ENCODE measurements around the gene FREM2.

FREM2 gene

DNA sequence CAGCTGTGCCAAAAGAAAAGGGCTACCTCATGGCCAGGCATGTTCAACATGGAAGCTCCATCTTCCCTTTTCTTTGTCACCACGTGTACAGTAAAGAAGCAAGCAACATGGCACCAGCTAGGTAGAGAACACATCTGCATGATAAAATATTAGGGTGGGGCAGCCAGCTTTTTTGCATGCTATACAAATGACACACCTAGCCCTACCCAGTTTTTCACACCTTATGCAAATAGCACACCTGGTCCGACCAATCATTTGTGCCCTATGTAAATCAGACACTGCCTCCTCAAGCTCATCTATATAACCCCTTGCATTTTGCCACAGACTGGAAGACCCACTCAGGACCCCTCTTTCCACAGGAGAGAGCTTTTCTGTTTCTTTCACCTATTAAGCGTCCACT lies 218.2 kb downstream of the FREM2 start:
- no peak for DNase-seq

DNA sequence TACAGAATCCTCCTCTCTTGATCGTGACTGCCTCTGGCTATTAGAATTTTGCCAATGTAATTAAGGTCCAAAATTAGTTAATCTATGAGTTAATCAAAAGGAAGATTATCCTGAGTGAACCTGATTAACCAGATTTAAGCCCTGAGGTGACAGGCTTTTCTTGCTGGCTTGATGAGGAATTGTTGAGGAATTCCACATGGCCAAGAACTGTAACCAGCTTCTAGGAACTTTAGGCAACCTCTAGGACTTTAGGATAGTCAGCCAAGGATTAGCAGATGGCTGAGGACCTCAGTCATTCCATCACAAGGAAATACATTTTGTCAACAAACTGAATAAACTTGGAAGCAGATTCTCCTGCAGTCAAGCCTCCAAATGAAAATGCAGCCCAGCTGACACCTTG lies 219.0 kb downstream of the FREM2 start:
- DNase-seq, result no peak

DNA sequence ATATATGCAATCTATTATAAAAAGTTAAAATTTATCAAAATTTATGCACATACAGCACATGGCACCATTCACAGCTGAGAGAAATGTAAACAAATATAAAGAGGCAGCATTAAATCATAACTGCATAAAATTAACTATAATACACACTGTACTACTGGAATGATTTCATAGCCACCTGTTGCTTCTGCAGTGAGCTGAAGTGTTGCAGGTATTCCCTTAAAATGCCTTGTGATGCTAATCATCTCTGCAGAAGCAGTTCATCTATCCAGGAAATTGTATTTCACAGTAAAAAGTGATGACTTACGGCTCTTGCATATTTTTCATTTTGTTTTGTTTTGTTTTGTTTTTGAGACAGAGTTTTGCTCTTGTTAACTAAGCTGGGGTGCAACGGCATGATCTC lies 221.7 kb downstream of the FREM2 start:
- no peak for DNase-seq

DNA sequence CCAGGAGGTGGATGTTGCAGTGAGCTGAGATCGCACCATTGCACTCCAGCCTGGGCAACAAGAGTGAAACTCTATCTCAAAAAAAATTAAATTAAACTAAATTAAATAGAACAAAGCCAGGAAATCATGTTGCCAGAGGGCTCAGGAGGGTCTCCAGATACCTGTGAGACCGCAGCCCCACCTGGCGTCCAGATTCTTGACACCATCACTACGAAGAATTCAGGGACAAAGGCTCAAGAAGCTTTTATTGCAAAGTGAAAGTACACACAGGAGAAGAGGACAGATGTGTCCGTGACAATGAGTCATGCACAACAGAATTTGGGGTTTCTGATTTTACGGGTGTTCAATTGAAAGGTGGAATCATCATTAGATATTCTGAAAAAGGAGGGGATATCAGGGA lies 227.2 kb downstream of the FREM2 start:
- no peak for DNase-seq

DNA sequence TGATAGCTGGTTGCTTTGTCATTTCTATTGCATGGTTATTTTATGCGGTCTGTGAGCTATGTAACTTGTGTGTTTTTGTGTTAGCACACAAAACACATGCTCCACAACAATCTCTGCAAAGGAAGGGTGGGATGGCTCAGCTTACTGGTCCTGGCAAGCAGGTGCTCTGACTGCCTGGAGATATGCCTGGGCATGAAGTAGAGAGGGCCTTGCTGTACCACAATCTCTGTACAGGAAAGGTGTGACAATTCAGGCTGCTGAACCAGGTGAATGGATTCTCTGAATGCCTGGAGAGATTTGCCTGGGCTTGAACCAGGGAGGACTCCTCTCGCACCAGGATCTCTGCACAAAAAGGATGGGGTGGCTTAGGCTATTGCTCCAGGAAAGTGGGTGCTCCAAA lies 234.2 kb downstream of the FREM2 start:
- no peak for DNase-seq

DNA sequence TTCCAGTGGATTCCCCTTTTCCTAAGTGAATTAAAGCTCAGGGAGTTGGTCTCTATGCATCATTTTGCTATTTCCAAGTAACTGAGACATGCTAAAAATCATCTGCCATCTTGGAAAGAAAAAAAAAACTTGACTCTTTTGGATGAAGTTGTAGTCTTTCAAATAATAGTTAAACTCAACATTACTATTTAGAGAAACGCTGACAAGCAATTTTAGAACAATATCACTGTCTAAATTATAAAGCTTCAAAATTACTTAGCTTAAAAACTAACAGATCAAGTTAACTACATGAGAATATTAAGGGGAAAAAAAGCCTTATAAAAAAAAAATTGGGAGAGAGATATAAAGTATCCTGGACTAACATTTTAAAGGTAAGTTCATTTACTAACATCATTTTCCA lies 235.3 kb downstream of the FREM2 start:
- no peak for DNase-seq

DNA sequence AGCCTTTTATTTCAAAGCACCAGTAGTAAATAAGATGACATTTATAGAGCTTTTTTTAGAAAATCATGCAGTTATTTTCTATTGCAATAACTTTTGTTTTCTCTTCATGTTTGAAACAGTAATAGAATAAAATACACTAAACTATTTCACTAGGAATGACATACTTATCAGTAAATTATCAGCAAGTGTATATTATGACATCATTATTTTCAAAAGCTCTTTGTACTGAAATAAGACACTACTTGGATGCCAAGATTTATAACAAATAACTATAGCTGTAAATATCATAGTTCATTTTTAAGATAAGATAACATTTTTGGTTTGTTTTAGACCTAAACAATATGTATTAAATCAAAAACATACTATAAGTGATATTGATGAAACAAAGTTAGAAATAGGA lies 246.9 kb downstream of the FREM2 start:
- no peak for DNase-seq
